Breast epithelium (tissue), 4 donors: Measurements from ENCODE around the gene GRIN3A. TPM values are rescaled to one million over a fixed set of nuclear protein-coding genes. Genes with fewer than 3 reads are reported as not detected.

Source experiments
- DNase-seq, 2 donors: peaks; one replicate each; pipeline ENCODE4 v3.0.0-alpha.2; 2019; ENCODE audit warnings: low spot score in 2 of 2
- H3K27ac ChIP-seq, 2 donors: fragments of 200-600 bp; sonication (generic) in 1 of 2; one replicate each; pipeline ENCODE4 v1.5.1; 2016 to 2019; ENCODE audit warnings: mild to moderate bottlenecking in 1 of 2
- H3K27me3 ChIP-seq, 2 donors: fragments of 200-600 bp; sonication (generic) in 1 of 2; one replicate each; pipeline versions ENCODE4 v1.5.1 to v1.6.0; 2017 to 2019; ENCODE audit warnings: control low read depth in 1 of 2, mild to moderate bottlenecking in 1 of 2
- H3K36me3 ChIP-seq: fragments of 200-600 bp; one replicate; pipeline ENCODE4 v1.5.1; 2019
- H3K4me1 ChIP-seq, 2 donors: fragments of 200-600 bp; sonication (generic); one replicate each; pipeline ENCODE4 v1.5.1; 2016 to 2019; ENCODE audit warnings: control low read depth in 1 of 2
- H3K4me3 ChIP-seq, 3 donors: fragments of 200-600 bp; sonication (generic); 1 replicate in 2 of 3; 2 replicates in 1 of 3; pipeline ENCODE4 v1.5.1; 2016 to 2019; ENCODE audit warnings: mild to moderate bottlenecking in 3 of 3, moderate library complexity in 2 of 3
- H3K9me3 ChIP-seq, 2 donors: fragments of 200-600 bp; sonication (generic) in 1 of 2; one replicate each; pipeline ENCODE4 v1.5.1; 2016 to 2019; ENCODE audit warnings: control low read depth in 1 of 2
- POLR2A ChIP-seq: fragments of 450-650 bp; IDR thresholded peaks from one replicate; pipeline ENCODE4 v1.6.1; 2016; ENCODE audit warnings: antibody characterized with exemption, mild to moderate bottlenecking, moderate library complexity
- POLR2AphosphoS5 ChIP-seq, 3 donors: sonication (generic); formaldehyde crosslinking; IDR thresholded peaks; one replicate each; pipeline ENCODE4 v1.6.1; 2017; ENCODE audit warnings: antibody characterized with exemption in 3 of 3
- intact Hi-C: fragments of 100-400 bp; cut with DNase I; formaldehyde crosslinking; loops from one replicate; pipeline ENCODE4 v1.15.1; 2023; ENCODE audit warnings: low total_unique reads
- total RNA-seq, 3 donors: library from RNA; depleted of rRNA; stranded (reverse); fragments of >200 nt; gene quantifications; one replicate each; pipeline ENCODE4 v1.1.0, GENCODE V29; 2016
- TF ChIP-seq, protein P1 (sequence below), 3 donors: fragments of 450-650 bp; IDR thresholded peaks; one replicate each; pipeline ENCODE4 v1.5.1; 2016 to 2017; ENCODE audit warnings: antibody characterized with exemption in 3 of 3, mild to moderate bottlenecking in 3 of 3, moderate library complexity in 3 of 3

GRIN3A gene
- total RNA-seq, 3 donors from 2014 or later, result under 0.01 to 0.15 TPM; not detected in 1

DNA sequence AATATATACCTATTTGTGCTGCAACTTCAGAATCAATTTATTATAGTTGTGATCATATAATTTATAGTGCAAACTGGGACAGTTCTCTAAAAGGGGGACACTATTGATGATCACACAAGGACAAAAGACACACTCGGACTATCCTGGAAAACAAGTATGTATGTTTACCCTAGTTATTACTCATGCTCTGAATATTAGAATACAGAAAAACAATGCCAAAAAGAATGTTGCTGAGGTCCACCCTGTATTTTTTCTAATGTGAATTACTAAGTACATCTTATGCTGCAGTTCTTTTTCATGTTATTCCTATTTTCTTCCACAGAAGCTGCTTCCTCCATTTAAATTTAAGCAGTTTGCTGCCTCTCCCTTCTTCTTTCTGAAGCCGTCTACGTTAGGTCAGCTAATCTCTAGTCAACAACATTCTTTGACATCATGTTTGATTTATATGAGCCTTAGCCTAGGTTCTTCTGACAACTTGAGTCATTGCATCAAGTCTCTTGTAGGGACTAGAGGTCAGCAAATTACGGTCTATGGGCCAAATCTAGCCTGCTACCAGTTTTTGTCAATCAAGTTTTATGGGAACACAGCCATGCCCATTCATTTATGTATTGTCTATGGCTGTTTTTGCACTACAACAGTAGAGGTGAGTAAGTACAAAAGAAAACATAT is 103.6 kb downstream of the GRIN3A start:
- intact Hi-C loops, result no loop called here
- Histone ChIP-seq H3K9me3 (no peaks in the 10 kb centered on the region), H3K27ac (no peak overlapping the region), H3K4me1 (no peaks in the 10 kb centered on the region), H3K27me3 (no peaks in the 10 kb centered on the region), H3K36me3 (no peaks in the 10 kb centered on the region), H3K4me3 (no peak overlapping the region)
- no peak for TF ChIP-seq POLR2A
- TF ChIP-seq, protein P1, sequence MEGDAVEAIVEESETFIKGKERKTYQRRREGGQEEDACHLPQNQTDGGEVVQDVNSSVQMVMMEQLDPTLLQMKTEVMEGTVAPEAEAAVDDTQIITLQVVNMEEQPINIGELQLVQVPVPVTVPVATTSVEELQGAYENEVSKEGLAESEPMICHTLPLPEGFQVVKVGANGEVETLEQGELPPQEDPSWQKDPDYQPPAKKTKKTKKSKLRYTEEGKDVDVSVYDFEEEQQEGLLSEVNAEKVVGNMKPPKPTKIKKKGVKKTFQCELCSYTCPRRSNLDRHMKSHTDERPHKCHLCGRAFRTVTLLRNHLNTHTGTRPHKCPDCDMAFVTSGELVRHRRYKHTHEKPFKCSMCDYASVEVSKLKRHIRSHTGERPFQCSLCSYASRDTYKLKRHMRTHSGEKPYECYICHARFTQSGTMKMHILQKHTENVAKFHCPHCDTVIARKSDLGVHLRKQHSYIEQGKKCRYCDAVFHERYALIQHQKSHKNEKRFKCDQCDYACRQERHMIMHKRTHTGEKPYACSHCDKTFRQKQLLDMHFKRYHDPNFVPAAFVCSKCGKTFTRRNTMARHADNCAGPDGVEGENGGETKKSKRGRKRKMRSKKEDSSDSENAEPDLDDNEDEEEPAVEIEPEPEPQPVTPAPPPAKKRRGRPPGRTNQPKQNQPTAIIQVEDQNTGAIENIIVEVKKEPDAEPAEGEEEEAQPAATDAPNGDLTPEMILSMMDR (IDR thresholded peaks at IDR 0.05), result no peak
- DNase-seq, result no peak

DNA sequence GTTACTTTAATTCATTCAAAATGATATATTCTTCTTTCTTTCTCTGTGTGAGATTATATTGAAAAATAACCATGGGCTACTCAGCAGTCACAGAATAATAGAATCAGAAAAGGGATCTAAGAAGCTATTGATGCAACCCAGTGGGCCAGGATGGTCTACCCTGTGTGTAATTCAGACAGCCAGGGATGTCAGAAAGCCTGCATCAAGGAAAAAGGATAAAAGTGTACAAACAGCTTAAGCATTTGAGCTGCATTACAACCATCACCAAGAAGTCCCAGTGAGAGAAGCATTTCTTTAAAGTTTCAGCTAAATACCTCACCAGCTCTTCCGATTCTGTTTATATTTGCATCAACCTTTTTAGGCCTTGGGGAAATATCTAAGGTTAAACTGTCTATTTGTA is 105.8 kb downstream of the GRIN3A start:
- no peaks in the 10 kb centered on the region for H3K36me3 ChIP-seq
- H3K9me3 ChIP-seq, result no peaks in the 10 kb centered on the region
- DNase-seq, result no peak
- H3K27ac ChIP-seq, result no peak overlapping the region
- intact Hi-C loops, result no loop called here
- TF ChIP-seq POLR2A, result no peak
- TF ChIP-seq, protein P1 (IDR thresholded peaks at IDR 0.05), result no peak
- no peak for TF ChIP-seq POLR2AphosphoS5 (IDR thresholded peaks at IDR 0.05)
- no peaks in the 10 kb centered on the region for H3K27me3 ChIP-seq
- no peaks in the 10 kb centered on the region for H3K4me1 ChIP-seq
- no peak overlapping the region for H3K4me3 ChIP-seq

DNA sequence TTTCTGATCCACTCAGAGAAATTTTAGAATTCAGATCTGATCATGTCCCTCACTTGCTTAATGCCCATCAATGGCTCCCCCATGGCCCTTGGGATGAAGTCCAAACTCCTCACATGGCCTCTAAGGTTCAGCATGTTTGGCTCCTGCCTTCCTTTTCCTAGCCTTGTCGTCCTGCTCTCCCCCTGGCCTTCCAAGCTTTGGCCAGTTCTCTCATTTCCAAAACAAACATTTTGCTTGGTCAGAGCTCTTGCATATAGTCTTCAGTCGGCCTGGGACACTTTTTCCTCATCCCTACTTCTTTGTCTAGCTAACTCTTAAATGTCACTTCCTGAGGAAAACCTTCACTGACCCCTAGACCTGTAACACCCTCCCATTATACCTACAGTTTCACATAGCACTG is 106.6 kb downstream of the GRIN3A start:
- Histone ChIP-seq H3K9me3 (no peaks in the 10 kb centered on the region), H3K4me1 (no peaks in the 10 kb centered on the region), H3K27ac (no peak overlapping the region), H3K36me3 (no peaks in the 10 kb centered on the region), H3K4me3 (no peak overlapping the region), H3K27me3 (no peaks in the 10 kb centered on the region)
- TF ChIP-seq POLR2AphosphoS5 (IDR thresholded peaks at IDR 0.05) (no peak), POLR2A (no peak)
- TF ChIP-seq, protein P1 (IDR thresholded peaks at IDR 0.05), result no peak
- DNase-seq, result no peak
- intact Hi-C loops, result no loop called here

DNA sequence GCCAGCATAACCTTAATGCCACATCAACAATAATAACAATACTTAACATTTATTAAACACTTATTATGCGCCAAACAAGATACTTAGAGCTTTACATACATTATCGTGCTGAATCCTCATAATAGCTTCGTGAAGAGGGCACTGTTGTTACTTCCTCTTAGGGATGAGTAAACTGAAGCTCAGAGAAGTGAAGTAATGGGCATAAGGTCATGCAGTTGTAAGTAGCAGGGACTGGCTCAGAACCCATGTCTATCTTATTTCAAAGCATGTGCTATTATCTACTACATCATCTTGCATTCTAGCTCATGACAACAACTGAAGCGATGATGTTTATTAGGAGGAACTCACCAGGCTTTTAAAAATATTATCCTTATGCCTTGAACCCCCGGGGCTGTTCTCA is 108.8 kb downstream of the GRIN3A start:
- intact Hi-C loops, result no loop called here
- TF ChIP-seq, protein P1 (IDR thresholded peaks at IDR 0.05), result no peak
- TF ChIP-seq POLR2A (no peak), POLR2AphosphoS5 (IDR thresholded peaks at IDR 0.05) (no peak)
- no peak for DNase-seq

DNA sequence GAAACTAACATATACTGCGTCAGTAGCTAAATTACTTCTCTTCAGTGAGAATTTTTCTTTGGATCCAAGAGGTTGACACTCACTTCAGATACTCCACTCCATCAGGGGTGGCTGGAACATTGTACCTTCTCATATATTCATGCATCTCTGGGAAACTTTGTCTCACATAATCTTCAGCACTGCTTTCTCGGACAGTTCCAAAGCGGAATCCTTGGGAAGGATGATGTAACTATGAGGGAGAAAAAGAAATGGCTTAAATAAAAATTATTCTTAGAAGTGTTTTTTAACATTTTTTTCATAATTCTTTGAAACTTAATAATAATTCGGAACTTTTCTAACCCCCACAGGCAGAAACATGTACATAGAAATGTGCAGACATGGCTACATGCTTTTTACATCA is 110.3 kb downstream of the GRIN3A start:
- TF ChIP-seq POLR2AphosphoS5 (IDR thresholded peaks at IDR 0.05) (no peak), POLR2A (no peak)
- TF ChIP-seq, protein P1 (IDR thresholded peaks at IDR 0.05), result no peak
- intact Hi-C loops, result no loop called here
- H3K9me3 ChIP-seq, result no peaks in the 10 kb centered on the region

More for the DNA sequence above, 108.8 kb downstream of the GRIN3A start:
- no peaks in the 10 kb centered on the region for H3K27me3 ChIP-seq
- H3K9me3 ChIP-seq, result no peaks in the 10 kb centered on the region
- H3K4me3 ChIP-seq, result no peak overlapping the region
- no peaks in the 10 kb centered on the region for H3K4me1 ChIP-seq
- no peak overlapping the region for H3K27ac ChIP-seq
- H3K36me3 ChIP-seq, result no peaks in the 10 kb centered on the region

More for the DNA sequence above, 110.3 kb downstream of the GRIN3A start:
- H3K27ac ChIP-seq, result no peak overlapping the region
- H3K4me1 ChIP-seq, result no peaks in the 10 kb centered on the region
- no peaks in the 10 kb centered on the region for H3K27me3 ChIP-seq
- H3K36me3 ChIP-seq, result no peaks in the 10 kb centered on the region
- H3K4me3 ChIP-seq, result no peak overlapping the region
- DNase-seq, result no peak
